Measurements from ENCODE around the gene WASHC2A.
A peak's percentile ranks its signal among the peaks of the same experiment; 100 is the strongest.
"Not testable (repeated sequence)": the region's sequence is repeated elsewhere in the genome, so short reads cannot be mapped to it uniquely, and the experiment has no call there.

Gene WASHC2A

DNA sequence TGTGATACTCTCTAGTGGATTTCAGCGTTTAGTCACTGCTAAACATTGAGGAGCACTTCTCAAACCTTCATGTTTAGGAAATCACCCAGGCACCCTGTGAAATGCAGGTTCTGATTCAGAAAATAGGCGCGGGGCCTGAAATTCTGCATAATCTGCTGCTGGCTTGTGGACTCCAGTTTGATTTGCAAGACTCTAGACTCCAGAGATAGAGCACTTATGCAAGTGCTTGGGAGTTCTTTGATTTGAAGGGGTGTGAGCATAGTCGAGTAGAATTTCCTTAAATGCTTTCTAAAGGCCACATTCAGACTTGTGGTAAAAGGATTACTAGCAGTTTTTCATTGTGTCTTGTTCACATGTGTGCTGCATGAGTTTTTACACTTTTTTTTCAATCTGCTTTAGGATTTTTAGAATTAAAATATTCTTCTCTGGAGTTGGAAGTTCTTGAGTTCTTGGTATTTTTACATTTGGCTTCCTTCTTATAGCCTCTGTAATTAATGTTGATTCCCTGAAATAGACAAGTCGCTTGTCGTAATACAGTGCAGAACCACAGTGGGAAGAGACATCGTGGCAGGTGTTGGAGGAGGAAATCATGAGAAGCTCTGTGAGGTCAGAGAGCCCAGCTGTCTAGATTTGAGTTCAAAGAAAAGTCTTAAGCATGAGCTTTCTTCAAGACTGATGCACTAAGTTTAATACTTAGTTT lies 41.4 kb downstream of the WASHC2A start:
- not testable (repeated sequence) for DNase-seq; H3K9ac ChIP-seq (ENCODE audit: low read depth, low read length); H3K36me3 ChIP-seq (ENCODE audit: insufficient read depth, low read length); H3K27ac ChIP-seq (ENCODE audit: low read length); H3K4me1 ChIP-seq (ENCODE audit: insufficient read depth, low read length); H3K79me2 ChIP-seq (ENCODE audit: insufficient read depth, low read length); H4K20me1 ChIP-seq (ENCODE audit: insufficient read depth, low read length); H3K4me2 ChIP-seq (ENCODE audit: insufficient read depth, low read length); H3K27me3 ChIP-seq (ENCODE audit: insufficient read depth, low read length, poor library complexity); H3K4me3 ChIP-seq (ENCODE audit: low read depth in 1 of 2, low read length in 2 of 2); H2AFZ ChIP-seq (ENCODE audit: low read depth, low read length); ATAC-seq (ENCODE audit: insufficient read depth, low read depth); H3K9me3 ChIP-seq (ENCODE audit: insufficient read depth, low read length, severe bottlenecking)

DNA sequence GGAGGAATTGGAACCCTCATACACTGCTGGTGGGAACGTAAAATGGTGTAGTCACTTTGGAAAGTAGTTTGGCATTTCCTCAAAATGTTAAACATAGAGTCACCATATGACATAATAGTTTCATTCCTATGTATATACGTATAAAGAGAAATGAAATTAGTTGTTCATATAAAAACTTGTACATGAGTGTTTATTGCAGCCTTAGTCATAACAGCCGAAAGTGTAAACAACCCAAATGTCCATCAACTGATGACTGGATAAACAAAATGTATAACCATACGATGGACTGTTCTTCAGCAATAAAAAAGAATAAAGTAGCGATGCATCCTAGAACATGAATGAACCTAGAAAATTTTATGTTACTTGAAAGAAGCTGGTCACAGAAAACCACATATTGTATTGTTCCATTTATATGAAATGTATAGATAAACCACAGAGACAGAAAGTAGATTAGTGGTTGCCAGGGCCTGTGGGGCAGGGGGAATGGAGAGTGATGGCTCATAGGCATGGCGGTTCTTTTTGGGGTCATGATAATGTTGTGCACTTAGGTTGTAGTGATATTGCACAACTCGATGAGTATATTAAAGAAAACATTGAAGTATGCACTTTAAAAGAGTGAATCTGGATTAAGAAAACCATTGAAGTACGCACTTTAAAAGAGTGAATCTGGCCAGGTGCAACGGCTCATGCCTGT lies 44.8 kb downstream of the WASHC2A start:
- not testable (repeated sequence) for H3K4me3 ChIP-seq (ENCODE audit: low read depth in 1 of 2, low read length in 2 of 2); H4K20me1 ChIP-seq (ENCODE audit: insufficient read depth, low read length); H3K79me2 ChIP-seq (ENCODE audit: insufficient read depth, low read length); H3K27me3 ChIP-seq (ENCODE audit: insufficient read depth, low read length, poor library complexity); H3K4me2 ChIP-seq (ENCODE audit: insufficient read depth, low read length); H3K36me3 ChIP-seq (ENCODE audit: insufficient read depth, low read length); H3K4me1 ChIP-seq (ENCODE audit: insufficient read depth, low read length); H3K9me3 ChIP-seq (ENCODE audit: insufficient read depth, low read length, severe bottlenecking); ATAC-seq (ENCODE audit: insufficient read depth, low read depth); H3K27ac ChIP-seq (ENCODE audit: low read length); DNase-seq; H2AFZ ChIP-seq (ENCODE audit: low read depth, low read length); H3K9ac ChIP-seq (ENCODE audit: low read depth, low read length)

- H3K36me3 ChIP-seq (ENCODE audit: insufficient read depth, low read length); H3K4me3 ChIP-seq (ENCODE audit: low read depth in 1 of 2, low read length in 2 of 2); DNase-seq; H4K20me1 ChIP-seq (ENCODE audit: insufficient read depth, low read length); H3K27ac ChIP-seq (ENCODE audit: low read length); ATAC-seq (ENCODE audit: insufficient read depth, low read depth); H3K4me1 ChIP-seq (ENCODE audit: insufficient read depth, low read length); H3K9me3 ChIP-seq (ENCODE audit: insufficient read depth, low read length, severe bottlenecking); H3K4me2 ChIP-seq (ENCODE audit: insufficient read depth, low read length); H3K79me2 ChIP-seq (ENCODE audit: insufficient read depth, low read length); H3K27me3 ChIP-seq (ENCODE audit: insufficient read depth, low read length, poor library complexity); H2AFZ ChIP-seq (ENCODE audit: low read depth, low read length); H3K9ac ChIP-seq (ENCODE audit: low read depth, low read length): not testable (repeated sequence)
These were observed 59.0 kb downstream of the WASHC2A start for GRCh38 chr10:50126765-50127164.

DNA sequence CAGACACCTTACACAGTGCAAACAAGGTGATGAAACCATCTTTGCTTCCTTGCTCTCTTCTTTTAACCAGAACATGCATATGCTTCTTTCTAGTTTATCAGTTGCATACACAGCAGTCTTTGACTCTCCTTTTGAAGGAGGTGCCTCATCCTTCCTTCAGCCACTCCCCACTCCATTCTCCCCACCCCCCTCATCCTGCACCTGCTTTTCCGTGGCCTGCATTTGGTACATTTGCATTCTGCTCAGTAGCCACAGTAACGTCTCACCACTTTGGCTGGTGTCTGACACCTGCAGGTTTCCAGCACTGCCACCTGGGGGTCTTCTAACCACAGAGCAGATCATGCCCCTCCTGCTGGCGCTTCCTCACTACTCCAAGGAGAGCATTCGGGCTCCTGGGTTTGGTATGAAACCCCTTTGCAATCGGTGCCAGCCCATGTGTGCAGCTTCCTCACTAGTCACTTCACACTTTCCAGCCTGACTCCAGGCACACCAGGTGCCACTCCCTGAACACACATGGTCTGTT lies 60.1 kb downstream of the WASHC2A start:
- peak; percentile 68 for ATAC-seq (ENCODE audit: insufficient read depth, low read depth)

GRCh38 chr10:50131245-50131965 lies 63.7 kb downstream of the WASHC2A start:
- not testable (repeated sequence) for H2AFZ ChIP-seq (ENCODE audit: low read depth, low read length); DNase-seq; H4K20me1 ChIP-seq (ENCODE audit: insufficient read depth, low read length); H3K4me3 ChIP-seq (ENCODE audit: low read depth in 1 of 2, low read length in 2 of 2); H3K79me2 ChIP-seq (ENCODE audit: insufficient read depth, low read length); H3K9ac ChIP-seq (ENCODE audit: low read depth, low read length); H3K9me3 ChIP-seq (ENCODE audit: insufficient read depth, low read length, severe bottlenecking); ATAC-seq (ENCODE audit: insufficient read depth, low read depth); H3K4me2 ChIP-seq (ENCODE audit: insufficient read depth, low read length); H3K27ac ChIP-seq (ENCODE audit: low read length); H3K4me1 ChIP-seq (ENCODE audit: insufficient read depth, low read length); H3K36me3 ChIP-seq (ENCODE audit: insufficient read depth, low read length); H3K27me3 ChIP-seq (ENCODE audit: insufficient read depth, low read length, poor library complexity)

More for the DNA sequence above, 60.1 kb downstream of the WASHC2A start:
- DNase-seq, result peak; percentile 32
- H3K79me2 ChIP-seq (ENCODE audit: insufficient read depth, low read length); H3K4me2 ChIP-seq (ENCODE audit: insufficient read depth, low read length); H3K27ac ChIP-seq (ENCODE audit: low read length); H4K20me1 ChIP-seq (ENCODE audit: insufficient read depth, low read length); H3K9ac ChIP-seq (ENCODE audit: low read depth, low read length); H3K36me3 ChIP-seq (ENCODE audit: insufficient read depth, low read length); H3K9me3 ChIP-seq (ENCODE audit: insufficient read depth, low read length, severe bottlenecking); H3K27me3 ChIP-seq (ENCODE audit: insufficient read depth, low read length, poor library complexity); H3K4me1 ChIP-seq (ENCODE audit: insufficient read depth, low read length); H3K4me3 ChIP-seq (ENCODE audit: low read depth in 1 of 2, low read length in 2 of 2); H2AFZ ChIP-seq (ENCODE audit: low read depth, low read length): not testable (repeated sequence)

DNA sequence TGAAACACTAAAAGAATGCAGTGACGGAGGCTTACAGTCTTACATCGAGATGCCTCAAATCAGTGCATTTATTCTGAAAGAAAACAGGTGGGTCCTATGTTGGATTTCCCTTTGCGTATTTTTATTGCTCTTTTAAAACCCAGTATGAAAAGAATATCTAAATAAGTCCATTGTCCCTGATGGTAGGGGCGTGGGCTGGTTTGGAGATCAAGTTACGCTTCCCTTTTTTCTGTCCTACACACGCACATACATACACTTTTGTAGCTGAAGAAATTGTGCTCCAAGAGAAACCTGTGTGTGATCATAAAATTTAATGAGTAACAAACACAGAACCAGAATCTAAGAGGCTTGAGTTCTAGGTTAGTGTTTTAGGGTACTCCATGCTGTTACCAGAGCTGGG lies 64.6 kb downstream of the WASHC2A start:
- not testable (repeated sequence) for H3K36me3 ChIP-seq (ENCODE audit: insufficient read depth, low read length); H3K4me2 ChIP-seq (ENCODE audit: insufficient read depth, low read length); ATAC-seq (ENCODE audit: insufficient read depth, low read depth); H4K20me1 ChIP-seq (ENCODE audit: insufficient read depth, low read length); H3K79me2 ChIP-seq (ENCODE audit: insufficient read depth, low read length); H3K9ac ChIP-seq (ENCODE audit: low read depth, low read length); H3K4me1 ChIP-seq (ENCODE audit: insufficient read depth, low read length); H2AFZ ChIP-seq (ENCODE audit: low read depth, low read length); H3K27ac ChIP-seq (ENCODE audit: low read length); H3K27me3 ChIP-seq (ENCODE audit: insufficient read depth, low read length, poor library complexity); H3K4me3 ChIP-seq (ENCODE audit: low read depth in 1 of 2, low read length in 2 of 2); DNase-seq; H3K9me3 ChIP-seq (ENCODE audit: insufficient read depth, low read length, severe bottlenecking)

- not testable (repeated sequence) for H2AFZ ChIP-seq (ENCODE audit: low read depth, low read length); H3K27ac ChIP-seq (ENCODE audit: low read length); H3K9ac ChIP-seq (ENCODE audit: low read depth, low read length); H3K79me2 ChIP-seq (ENCODE audit: insufficient read depth, low read length); H3K9me3 ChIP-seq (ENCODE audit: insufficient read depth, low read length, severe bottlenecking); H3K4me1 ChIP-seq (ENCODE audit: insufficient read depth, low read length); H3K4me3 ChIP-seq (ENCODE audit: low read depth in 1 of 2, low read length in 2 of 2); ATAC-seq (ENCODE audit: insufficient read depth, low read depth); H3K36me3 ChIP-seq (ENCODE audit: insufficient read depth, low read length); H3K4me2 ChIP-seq (ENCODE audit: insufficient read depth, low read length); H3K27me3 ChIP-seq (ENCODE audit: insufficient read depth, low read length, poor library complexity); H4K20me1 ChIP-seq (ENCODE audit: insufficient read depth, low read length); DNase-seq
These were observed 65.1 kb downstream of the WASHC2A start for GRCh38 chr10:50132841-50133240.

All from DND-41 (cell line).